CD4-positive, alpha-beta T cell treated with Interleukin-4 for 4 hours (primary cell): ENCODE measurements around the gene VAV1.
A peak's percentile ranks its signal among the peaks of the same experiment; 100 is the strongest.

Experiments
- DNase-seq: peaks from one replicate; pipeline ENCODE4 v3.0.0-alpha.2; 2020

Gene VAV1, protein sequence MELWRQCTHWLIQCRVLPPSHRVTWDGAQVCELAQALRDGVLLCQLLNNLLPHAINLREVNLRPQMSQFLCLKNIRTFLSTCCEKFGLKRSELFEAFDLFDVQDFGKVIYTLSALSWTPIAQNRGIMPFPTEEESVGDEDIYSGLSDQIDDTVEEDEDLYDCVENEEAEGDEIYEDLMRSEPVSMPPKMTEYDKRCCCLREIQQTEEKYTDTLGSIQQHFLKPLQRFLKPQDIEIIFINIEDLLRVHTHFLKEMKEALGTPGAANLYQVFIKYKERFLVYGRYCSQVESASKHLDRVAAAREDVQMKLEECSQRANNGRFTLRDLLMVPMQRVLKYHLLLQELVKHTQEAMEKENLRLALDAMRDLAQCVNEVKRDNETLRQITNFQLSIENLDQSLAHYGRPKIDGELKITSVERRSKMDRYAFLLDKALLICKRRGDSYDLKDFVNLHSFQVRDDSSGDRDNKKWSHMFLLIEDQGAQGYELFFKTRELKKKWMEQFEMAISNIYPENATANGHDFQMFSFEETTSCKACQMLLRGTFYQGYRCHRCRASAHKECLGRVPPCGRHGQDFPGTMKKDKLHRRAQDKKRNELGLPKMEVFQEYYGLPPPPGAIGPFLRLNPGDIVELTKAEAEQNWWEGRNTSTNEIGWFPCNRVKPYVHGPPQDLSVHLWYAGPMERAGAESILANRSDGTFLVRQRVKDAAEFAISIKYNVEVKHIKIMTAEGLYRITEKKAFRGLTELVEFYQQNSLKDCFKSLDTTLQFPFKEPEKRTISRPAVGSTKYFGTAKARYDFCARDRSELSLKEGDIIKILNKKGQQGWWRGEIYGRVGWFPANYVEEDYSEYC

DNA sequence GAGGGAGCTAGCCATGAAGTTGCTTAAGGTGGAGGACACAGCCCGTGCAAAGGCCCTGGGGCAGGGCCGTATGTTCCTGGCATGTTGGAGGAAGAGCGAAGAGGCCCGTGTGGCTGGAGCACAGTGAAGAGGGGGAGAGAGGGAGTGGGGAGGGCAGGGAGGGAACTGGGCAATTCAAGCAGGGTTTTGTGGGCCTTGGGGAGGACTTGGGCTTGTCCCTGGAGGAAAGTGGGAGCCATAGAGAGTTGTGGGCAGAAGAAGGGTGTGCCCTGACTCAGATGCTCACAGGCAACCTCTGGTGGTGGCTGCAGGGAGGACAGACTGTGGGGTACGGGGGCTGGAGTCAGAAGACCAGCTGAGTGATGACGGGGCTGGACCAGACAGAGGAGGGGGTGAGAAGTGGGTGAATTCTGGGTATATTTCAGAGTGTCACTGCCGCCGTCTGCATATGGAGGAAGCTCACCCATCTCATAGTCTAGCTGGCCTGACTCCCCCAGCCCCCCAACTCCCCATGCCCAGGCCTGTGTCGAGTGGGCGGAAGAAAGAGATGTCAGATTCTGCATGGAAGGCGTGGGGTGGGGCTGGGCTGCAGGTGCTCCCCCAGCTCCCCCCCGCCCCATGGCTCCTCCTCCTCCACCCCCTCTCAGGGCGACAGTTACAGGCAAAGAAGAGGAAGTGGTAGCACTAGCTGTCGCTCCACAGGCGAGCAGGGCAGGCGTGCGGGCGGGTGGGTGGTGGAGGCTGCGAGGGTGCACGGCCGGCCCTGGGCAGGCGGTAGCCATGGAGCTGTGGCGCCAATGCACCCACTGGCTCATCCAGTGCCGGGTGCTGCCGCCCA lies at the start of gene VAV1:
Gene VAV1, plus strand, starts transcription at position 681 of the 838 bp plus-strand sequence. Its CDS starts 100 bp downstream, at position 781.
- DNase-seq = peak; percentile 83

DNA sequence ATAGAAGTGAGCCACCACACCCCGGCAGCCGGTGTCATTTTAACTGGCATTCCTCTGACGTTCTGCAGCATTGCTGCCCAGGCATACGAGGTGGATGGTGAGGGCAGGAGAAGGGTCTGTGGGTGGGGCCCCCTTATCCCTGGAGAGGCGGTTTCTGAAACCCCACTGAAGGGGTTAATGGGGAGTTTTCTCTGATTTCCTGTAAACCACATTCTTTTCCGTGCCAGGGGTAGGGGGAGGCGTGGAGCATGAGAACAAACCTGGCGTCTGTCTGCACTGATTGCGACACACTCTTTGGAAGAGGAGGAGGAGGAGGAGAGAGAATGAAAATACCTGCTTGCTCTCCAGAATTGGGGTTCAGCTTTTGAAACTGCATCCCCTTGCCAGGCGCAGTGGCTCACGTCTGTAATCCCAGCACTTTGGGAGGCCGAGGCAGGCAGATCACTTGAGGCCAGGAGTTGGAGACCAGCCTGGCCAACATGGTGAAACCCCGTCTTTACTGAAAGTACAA lies 49.3 kb upstream of the VAV1 start:
- DNase-seq = no peak

DNA sequence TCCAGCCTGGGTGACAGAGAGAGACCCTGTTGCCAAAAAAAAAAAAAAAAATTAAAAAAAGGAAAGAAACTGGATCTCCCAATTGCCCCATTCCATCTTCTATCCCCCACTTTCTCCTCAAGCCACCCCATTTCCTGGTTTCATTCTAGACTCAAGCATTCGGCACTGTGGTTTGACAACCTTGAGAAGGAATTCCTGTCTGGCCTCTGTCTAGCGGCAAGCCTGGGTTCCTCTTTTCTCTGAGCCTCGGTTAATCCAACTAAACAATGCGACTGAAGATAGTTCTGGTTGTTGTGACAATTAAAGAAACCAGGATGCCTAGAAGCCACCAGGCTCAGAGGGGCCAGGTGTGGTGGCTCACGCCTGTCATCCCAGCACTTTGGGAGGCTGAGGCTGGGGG lies 48.8 kb upstream of the VAV1 start:
- DNase-seq = no peak

DNA sequence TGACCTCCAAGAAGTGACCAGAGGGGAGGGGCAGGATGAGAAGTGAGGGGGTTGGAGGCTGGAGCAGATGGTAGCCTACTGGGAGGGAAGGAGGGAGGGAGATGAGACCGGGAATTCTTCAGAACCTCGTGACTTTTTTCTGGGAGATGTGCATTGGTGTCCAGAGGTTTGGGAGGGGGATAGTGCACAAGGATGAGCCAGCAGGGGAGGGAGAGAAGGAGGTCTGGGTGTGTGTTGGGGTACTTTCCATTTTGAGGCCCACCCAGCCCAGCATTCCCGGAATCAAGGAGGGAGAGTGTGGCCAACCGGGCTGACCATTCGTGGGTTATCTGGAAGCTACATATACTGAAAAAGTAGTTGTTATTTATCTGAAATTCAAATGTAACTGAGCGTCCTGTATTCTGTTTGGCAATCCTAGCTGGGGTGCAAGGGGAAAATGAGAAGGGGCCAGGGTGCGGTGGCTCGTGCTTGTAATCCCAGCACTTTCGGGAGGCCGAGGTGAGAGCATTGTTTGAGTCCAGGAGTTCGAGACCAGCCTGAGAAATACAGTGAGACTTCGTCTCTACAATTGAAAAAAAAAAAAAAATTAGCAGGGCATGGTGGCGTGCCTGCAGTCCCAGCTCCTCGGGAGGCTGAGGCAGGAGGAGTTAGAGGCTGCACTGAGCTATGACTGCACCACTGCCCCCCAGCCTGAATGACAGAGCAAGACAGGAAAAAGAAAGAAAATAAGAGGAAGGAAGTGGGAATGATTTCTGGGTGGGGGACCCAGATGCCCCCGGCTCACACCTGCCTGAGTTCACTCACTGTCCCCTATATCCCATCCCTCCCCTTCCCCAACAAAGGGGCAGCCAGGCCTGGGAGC lies 47.6 kb upstream of the VAV1 start:
- DNase-seq = no peak

DNA sequence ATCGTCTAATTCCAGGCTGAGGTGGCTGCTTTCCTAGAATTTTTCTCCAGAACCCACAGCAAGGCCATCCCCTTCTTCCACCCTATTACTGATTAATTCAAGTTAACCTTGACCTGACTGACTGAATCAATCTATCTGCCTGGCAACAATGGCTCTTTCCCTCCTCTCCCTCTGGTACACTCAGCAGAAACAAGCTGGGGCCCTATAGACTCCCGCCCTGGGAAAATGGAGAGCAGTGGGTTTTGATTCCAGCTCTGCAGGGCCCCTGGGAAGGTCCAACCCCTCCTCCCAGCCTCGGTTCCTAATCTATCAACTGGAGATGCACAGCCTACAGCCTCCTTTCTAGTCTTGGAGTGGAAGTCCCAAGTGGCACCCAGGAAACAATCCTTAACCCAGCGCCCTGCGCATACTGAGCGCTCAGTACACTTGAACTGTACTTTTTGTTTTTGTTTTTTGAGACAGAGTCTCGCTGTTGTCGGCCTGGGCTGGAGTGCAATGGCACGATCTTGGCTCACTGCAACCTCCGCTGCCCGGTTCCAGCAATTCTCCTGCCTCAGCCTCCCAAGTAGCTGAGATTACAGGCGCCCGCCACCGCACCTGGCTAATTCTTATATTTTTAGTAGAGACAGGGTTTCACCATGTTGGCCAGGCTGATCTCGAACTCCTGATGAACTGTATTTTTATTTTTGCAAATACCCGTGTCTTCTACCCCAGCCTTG lies 46.8 kb upstream of the VAV1 start:
- no peak for DNase-seq

DNA sequence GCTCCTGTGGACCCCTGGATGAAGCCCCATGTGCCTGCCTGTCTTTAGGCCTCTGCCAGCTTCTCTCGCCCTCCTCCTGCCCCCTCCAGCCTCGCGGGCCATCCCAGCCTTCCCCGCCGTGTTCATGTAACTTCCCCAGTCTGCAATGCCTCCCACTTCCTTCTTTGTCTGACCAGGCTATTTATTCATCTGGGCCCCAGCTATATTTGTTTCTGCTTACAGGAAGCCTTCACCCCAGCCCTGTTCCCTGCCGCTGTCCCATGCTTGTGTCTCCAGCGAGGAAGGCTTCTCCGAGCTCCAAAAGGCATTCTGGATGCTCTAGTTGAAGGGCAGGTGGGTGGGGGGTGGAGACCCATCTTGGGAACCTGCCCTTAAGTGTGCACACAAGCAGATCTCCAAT lies 44.2 kb upstream of the VAV1 start:
- DNase-seq = peak; percentile 8

DNA sequence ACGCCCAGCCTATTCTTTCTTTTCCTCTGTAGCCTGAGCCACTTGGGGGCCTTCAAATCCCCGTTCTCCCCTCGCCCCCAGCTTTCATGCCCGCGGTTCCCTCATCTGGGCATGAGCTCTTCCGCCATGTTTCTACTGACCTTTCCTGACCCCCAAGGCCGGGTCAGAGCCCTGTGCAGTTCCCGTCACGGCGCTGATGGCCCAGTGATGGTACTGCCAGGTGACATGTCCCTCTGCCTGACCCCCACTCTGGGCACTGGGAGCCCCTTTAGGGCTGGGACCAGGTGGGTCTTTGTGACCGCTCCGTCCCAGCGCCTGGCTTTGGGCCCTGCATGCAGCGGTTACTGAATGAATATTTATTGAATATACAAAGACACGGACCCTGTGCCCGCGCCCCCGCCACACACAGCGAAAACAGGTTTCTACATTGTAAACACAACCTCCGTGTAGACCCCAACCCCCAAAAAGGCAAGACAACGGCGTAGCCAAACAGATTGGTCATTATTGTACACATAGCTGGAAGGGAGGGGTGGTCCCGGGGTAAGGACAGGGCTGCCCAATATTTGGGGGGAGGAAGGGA lies 42.8 kb upstream of the VAV1 start:
- no peak for DNase-seq

DNA sequence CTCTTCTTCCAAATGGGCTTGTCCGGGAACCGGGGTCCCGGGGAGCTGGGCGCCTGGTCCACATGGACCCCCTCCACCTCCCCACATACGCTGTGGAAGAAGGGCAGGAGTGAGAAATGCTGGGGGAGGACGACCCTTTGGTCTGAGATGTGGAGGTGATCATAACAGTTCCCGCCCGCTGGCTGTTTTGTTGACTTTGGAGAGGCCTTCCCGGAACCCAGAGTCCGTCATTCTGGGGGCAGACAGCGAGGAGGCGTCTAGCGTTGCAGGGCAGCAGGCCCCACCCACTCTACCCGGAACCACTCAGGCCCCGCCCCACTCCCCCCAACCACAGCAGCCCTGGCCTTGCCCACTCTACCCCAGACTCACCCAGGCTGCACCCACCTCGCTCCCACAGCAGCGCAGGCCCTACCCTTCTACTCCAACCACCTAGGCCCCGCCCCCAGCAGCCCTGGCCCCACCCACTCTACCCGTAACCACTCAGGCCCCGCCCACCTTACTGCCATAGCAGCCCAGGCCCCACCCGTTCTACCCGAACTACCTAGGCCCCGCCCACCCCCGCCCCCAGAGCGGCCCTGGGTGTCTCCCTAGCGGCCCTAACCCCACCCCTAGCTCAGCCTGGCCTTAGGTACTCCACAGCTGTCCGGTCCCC lies 42.2 kb upstream of the VAV1 start:
- DNase-seq = no peak

DNA sequence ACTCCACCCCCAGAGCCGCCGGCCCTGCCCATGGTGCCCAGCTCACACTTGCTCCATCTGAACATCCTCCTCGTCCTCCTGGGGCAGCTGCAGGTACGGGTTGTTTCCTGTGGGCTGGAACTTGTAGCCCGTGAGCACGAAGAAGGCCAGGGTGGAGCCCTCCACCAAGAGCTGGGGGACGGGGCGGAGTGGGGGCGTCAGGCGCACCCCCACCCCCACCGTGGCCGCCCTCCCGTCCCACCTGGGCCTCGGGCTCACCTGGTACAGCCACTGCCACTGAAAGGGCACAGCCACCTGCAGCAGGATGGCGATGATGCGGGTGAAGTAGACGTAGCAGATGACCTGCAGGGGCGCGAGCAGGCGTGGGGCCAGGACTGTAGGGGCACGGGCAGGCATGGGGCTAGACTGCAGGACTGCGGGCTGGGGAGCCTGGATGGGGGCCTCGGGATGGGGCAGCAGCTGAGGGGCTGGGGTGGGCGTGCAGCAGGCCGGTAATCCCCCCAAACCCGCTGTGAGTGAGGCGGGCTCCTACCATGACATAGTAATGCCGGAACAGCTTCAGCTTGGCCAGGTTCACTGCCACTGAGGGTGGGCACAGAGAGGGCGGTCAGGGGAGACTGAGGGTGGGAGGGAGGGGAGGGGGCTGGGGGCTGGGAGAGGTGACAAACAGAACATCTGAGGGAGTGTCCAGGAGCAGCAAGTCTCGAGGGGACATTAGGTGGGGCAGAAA lies 41.4 kb upstream of the VAV1 start:
- no peak for DNase-seq

DNA sequence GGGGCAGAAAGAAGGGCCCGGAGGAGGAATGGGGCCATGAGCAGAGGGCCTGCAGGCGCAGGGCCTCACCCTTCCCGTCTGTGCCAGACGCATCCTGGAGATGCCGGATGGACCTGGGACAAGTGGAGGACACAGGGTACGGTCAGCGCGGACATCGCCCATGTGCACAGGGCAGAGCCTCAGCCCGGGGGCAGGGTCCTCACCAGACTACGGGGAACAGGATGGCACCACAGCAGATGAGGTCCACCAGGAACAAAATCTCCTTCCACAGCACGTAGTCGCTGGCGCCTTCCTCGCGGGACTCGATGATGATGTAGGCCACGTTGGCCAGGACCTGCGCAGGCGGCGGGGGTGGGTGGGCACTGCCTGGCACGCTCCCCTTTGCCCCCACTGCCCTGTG lies 40.7 kb upstream of the VAV1 start:
- DNase-seq = no peak

DNA sequence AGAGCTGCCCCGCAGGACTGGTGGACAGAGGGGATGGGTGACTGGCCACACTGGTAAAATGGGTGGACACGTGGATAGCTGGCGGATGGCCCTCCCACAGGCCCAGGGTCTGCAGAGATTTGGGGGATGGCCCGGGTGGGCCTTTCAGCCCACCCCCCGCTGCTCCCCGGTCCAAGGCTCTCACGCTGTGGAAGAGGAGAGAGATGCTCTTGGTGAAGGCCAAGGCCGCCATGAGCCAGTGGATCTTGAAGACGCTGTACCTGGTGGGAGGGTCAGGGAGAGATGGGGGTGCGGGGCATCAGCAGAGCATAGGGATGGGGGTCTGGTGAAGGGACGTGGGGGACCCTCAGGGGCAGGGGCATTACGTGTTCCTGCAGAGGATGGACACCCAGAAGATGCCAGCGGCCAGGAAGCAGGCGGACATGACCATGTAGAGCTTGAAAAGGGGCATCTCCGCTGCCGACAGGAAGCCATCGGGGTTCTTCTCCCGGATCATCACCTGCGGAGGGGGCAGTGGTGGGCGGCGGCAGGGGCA lies 39.6 kb upstream of the VAV1 start:
- no peak for DNase-seq

DNA sequence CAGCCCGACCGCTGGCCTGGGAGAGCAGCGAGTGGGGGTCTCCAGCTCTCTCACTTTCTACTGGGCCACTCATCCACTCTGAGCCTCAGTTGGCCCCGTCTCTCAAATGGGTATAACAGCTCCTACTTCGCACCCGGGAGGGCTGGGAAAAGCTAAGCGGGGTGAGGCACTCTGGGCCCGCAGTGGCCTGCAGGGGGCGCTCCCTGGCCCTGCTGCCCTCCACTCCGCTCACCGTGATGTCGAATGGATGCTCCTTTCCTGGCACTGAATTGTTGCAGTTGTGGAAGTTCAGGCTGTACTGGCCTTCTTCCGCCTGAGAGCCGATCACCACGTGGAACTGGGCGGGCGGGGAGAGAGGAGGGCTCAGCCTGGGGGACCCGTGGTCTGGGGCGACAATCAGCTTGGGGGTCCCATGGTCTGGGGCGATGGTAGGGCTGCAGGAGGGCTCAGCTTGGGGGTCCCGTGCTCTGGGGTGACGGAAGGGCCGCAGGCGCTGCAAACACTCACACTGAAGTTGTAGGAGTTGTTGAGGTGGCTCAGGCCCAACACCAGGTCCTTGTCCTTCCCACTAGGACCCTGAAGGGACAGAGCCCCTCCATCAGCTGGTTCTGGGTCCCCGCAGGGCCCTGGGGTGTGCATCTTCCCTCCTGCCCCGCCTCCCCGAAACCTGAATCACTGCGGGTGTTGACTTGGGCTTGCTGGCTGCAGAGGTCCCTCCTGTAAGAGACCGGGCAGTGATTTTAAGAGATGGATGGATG lies 39.0 kb upstream of the VAV1 start:
- DNase-seq = no peak

DNA sequence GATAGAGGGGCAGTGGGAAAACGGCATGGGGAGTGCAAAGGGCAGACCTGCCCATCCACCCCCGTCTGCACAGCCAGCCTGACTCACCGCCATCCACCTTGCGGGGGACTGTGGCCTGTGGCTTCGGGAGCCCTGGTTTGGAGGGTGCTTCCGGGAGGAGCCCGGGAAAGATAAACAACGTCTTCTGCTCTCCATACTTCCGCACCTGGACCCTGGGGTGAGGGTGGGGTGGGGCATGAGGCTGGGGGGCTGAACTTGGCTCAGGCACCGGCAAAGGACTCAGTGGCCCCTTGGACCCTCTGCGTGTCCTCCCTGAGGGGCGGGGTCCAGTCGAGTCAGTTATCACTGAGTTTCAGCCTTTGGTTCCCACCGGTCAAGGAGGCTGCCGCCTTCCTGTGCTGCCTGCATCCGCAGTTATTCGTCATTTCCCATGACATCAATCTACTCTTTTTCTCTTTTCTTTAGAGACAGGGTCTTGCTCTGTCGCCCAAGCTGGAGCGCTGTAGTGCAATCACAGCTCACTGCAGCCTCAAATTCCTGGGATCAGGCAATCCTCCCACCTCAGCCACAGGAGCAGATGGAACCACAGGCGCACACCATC lies 38.3 kb upstream of the VAV1 start:
- DNase-seq = no peak

DNA sequence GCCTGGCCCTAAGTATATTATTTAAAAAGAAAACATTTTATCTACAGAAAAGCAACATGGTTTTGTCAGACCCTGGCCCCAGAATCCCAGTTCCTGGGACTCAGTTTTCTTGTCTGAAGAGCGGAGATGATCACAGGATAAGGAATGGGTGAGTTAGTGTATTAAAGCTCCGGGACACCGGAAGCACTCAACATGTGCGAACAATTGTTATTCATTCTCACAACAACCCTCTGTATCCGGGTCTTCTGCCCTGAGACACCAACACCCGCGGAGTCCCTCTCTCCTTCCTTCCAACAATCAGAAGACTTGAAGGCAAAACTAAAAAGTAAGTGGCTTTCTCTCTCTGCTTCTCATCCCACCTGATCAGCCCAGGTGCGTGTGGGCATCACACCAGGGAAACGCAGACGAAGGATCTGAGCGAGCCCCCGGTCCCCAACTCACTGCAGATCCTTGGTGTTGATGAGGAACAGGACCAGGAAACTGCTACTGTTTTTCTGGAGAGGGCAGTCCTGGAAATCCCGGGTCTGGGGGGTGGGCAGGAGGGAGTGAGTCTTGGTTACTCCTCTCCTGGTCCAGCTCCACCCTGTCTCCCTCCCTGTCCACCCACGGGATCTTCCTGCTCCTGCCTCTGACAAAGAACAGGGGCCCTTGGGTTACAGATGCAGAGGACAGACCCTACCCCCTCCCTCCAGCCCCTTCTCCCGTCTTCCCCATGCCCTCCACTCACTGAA lies 37.2 kb upstream of the VAV1 start:
- DNase-seq = no peak

DNA sequence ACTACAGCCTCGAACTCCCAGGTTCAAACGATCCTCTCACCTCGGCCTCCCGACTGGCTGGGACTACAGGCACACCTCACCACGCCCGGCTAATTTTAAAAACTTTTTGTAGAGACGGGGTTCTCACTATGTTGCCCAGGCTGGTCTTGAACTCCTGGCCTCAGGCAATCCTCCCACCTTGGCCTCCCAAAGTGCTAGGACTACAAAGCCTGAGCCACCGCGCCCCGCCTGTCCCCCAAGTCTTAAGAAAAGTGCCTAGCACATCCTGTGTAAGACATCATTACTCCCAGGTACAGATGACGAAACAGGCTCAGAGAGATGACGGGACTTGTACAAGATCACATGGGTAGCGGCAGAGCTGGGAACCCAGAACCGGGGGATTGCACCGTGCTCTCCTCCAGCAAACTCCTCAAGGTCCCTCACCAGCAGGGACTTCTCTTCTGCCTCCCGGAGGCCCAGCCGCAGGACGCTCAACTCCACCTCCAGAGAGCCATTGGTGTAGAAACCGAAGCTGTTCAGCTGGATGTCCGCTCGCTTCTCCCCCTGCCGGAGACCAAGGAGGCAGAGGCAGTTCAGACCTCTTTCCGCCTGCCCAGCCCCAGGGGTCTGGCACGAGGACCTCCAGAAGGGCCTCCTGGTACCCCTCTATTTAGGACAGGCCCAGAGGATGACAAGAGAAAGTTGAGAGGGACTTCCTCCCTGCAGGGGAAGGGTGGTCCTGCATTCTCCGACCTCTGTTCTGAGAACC lies 36.2 kb upstream of the VAV1 start:
- DNase-seq = peak; percentile 72

DNA sequence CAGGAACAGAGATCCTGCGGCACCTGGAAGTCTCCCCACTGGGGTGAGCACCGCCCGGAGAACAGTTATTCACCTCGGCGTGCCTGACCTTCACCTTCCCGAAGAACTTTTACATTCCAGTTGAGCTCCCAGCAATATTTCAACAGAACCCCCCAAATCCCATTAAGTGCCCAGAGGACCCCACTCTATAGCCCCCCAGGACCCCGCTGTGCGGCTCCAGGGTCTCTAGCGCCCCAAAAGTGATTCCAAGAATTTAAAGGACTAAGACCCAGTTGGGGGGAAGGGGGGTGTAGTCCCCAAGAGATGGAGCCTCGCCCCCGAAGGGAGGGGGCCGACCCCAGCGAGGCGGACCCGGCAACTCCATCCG lies 35.6 kb upstream of the VAV1 start:
- DNase-seq = no peak
